ENCODE measurements around the gene ADAM17.

DNA sequence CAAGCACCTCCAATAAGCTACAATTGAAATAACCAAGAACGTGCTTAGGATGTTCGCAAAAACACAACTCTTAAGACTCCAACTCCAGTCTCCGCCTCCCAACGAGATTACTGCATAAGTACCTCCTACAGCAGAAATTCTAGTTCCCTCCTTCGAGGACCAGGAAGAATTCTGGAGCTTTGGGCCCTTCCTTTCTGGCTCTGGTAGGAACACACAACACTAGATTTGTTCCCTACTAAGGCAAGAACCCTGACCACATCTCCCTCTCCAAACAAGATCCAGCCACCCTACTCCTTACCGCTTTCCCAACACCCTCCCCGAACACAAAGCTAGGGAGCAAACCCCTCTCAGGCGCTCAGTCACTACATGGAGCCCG is 721 bp downstream of the ADAM17 start:
- TF ChIP-seq, protein P1, sequence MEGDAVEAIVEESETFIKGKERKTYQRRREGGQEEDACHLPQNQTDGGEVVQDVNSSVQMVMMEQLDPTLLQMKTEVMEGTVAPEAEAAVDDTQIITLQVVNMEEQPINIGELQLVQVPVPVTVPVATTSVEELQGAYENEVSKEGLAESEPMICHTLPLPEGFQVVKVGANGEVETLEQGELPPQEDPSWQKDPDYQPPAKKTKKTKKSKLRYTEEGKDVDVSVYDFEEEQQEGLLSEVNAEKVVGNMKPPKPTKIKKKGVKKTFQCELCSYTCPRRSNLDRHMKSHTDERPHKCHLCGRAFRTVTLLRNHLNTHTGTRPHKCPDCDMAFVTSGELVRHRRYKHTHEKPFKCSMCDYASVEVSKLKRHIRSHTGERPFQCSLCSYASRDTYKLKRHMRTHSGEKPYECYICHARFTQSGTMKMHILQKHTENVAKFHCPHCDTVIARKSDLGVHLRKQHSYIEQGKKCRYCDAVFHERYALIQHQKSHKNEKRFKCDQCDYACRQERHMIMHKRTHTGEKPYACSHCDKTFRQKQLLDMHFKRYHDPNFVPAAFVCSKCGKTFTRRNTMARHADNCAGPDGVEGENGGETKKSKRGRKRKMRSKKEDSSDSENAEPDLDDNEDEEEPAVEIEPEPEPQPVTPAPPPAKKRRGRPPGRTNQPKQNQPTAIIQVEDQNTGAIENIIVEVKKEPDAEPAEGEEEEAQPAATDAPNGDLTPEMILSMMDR (IDR thresholded peaks at IDR 0.05; ENCODE audit: low read depth, low read length, missing input control): no peak
- TF ChIP-seq, protein P2, sequence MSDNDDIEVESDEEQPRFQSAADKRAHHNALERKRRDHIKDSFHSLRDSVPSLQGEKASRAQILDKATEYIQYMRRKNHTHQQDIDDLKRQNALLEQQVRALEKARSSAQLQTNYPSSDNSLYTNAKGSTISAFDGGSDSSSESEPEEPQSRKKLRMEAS (IDR thresholded peaks at IDR 0.05): no peak
- TF ChIP-seq YY1 (IDR thresholded peaks at IDR 0.05) (no peak), GABPA (IDR thresholded peaks at IDR 0.05 in 1 of 2, conservative IDR thresholded peaks at IDR 0.05 in 1 of 2) (no peak), TAF1 (conservative IDR thresholded peaks at IDR 0.05) (no peak)

All from liver (tissue), 3 donors.